NT2/D1 (cell line): ENCODE data around the gene PIMREG.

Experiments used
- DNase-seq: peaks from one replicate; pipeline ENCODE4 v3.0.0-alpha.2; 2011; ENCODE audit warnings: low read depth, low spot score
- H3K27me3 ChIP-seq: 2 replicates; pipeline ENCODE4 v1.6.0; 2011; ENCODE audit warnings: mild to moderate bottlenecking; ENCODE audit not compliant: insufficient read length, insufficient read depth
- H3K36me3 ChIP-seq: 2 replicates; pipeline ENCODE4 v1.6.1; 2011; ENCODE audit warnings: mild to moderate bottlenecking, low read length, mixed read lengths; ENCODE audit not compliant: insufficient read depth, insufficient read length
- H3K4me1 ChIP-seq: 2 replicates; pipeline ENCODE4 v1.5.1; 2011; ENCODE audit not compliant: insufficient read depth, insufficient read length
- H3K4me3 ChIP-seq: 2 replicates; pipeline ENCODE4 v1.5.1; 2011; ENCODE audit warnings: low read depth; ENCODE audit not compliant: insufficient read length
- H3K9ac ChIP-seq: 2 replicates; pipeline ENCODE4 v1.6.0; 2011; ENCODE audit warnings: low read depth; ENCODE audit not compliant: insufficient read length
- H3K9me3 ChIP-seq: 2 replicates; pipeline ENCODE4 v1.5.1; 2011; ENCODE audit warnings: mild to moderate bottlenecking, low read length; ENCODE audit not compliant: insufficient read depth
- SUZ12 ChIP-seq: IDR thresholded peaks from 2 replicates; pipeline ENCODE4 v1.6.1; 2011; ENCODE audit not compliant: insufficient read length, insufficient read depth; ENCODE audit errors: extremely low read depth
- YY1 ChIP-seq: IDR thresholded peaks from 2 replicates; pipeline ENCODE4 v1.6.1; 2011; ENCODE audit not compliant: insufficient read length, insufficient read depth
- ZNF274 ChIP-seq: IDR thresholded peaks from 2 replicates; pipeline ENCODE4 v1.6.1; 2011; ENCODE audit warnings: mild to moderate bottlenecking, low read depth, low read length

PIMREG gene

DNA sequence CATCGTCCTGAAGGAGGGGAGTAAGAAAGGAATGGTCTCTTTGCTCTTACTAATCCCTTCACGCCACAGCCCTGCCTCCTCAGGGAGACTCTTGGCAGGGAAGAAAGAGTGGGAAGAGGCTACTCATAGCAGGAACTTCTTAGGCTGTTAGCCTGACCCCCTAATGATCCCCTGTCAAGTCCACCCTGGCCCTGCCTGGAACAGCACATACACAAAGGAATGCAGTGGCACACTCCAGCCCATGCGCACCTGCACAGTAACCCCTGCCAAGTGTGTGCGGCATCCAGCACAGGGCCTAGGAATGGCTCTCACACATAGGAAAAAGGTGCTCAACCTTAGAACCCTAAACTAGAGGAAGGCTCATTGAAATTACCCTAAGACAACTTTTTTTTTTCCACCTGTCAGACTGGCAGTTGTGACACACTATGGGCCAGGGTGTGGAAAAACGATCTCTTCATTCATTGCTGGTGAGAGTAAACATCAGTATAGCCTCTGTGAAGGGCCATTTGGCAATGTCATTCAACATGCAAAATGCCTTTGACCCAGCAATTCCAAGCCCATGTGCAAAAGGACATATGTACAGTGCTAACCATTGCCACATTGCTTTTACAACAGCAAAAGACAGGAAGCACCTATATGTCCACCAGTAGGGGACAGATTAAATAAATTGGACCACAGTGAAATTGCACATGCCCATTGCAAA is 50.1 kb downstream of the PIMREG start:
- DNase-seq = no peak
- peaks cover 11% of the 10 kb centered on the region for H3K4me1 ChIP-seq
- H3K4me3 ChIP-seq = no peak overlapping the region
- no peaks in the 10 kb centered on the region for H3K9me3 ChIP-seq
- no peaks in the 10 kb centered on the region for H3K36me3 ChIP-seq
- no peak overlapping the region for H3K9ac ChIP-seq
- TF ChIP-seq SUZ12 = no peak
- no peak for TF ChIP-seq ZNF274
- TF ChIP-seq YY1 = no peak
- no peaks in the 10 kb centered on the region for H3K27me3 ChIP-seq

DNA sequence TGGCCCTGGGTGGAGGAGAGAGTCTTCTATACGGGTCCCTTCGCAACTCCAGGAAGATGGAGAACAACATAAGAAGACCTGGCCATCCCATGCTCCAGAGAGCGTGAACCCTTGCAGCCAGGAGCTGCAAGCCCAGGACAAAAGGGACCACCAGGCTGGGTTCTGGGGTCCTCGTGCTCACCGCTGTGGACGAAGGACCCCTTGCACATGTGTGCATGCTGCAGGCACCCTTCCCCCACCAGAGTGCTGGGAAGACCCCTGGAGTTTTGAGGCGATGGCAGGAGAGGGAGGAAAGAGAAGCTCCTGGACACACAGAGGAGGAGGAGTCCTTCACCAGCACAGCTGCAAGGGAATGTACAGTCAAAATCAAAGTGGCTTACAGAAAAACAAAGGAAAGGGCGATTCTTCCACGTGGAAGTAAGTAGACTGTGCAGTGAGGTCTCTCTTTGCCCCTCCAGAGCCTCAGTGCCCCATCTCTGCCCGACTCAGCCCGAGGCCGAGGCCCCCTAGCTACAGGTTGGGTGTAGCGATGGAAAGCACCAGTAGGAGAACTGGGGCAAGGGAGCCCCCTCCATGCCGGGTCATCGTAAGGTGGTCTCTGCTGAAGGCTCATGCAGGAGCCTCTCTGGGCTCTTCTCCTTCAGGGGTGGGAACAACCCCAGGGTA is 51.3 kb downstream of the PIMREG start:
- Histone ChIP-seq H3K4me3 (peak overlapping the region; percentile 54), H3K9ac (peak overlapping the region; percentile 74), H3K36me3 (no peaks in the 10 kb centered on the region), H3K27me3 (no peaks in the 10 kb centered on the region), H3K9me3 (no peaks in the 10 kb centered on the region), H3K4me1 (peaks cover 6% of the 10 kb centered on the region)
- no peak for TF ChIP-seq SUZ12
- TF ChIP-seq ZNF274 = no peak
- no peak for TF ChIP-seq YY1
- no peak for DNase-seq

DNA sequence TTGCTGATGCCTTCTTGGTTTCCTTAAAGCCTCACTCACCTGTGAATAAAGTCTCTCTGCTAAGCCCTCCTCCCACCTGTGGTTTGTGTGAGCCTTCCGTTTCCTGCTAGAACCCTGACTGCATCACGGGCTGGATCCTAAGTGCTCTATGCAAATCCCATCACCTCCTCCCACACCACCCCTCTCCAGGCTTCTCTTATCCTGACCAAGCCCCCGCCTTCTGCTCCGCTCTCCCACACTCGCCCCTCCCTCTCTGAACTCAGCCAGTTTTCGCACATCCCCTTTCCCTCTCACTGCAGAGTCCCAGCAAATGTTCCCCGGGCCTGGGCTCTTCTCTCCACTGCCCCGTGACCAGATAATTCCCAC is 51.8 kb downstream of the PIMREG start:
- DNase-seq = peak; percentile 83
- Histone ChIP-seq H3K4me3 (peak overlapping the region; percentile 54), H3K9ac (peak overlapping the region; percentile 74)

DNA sequence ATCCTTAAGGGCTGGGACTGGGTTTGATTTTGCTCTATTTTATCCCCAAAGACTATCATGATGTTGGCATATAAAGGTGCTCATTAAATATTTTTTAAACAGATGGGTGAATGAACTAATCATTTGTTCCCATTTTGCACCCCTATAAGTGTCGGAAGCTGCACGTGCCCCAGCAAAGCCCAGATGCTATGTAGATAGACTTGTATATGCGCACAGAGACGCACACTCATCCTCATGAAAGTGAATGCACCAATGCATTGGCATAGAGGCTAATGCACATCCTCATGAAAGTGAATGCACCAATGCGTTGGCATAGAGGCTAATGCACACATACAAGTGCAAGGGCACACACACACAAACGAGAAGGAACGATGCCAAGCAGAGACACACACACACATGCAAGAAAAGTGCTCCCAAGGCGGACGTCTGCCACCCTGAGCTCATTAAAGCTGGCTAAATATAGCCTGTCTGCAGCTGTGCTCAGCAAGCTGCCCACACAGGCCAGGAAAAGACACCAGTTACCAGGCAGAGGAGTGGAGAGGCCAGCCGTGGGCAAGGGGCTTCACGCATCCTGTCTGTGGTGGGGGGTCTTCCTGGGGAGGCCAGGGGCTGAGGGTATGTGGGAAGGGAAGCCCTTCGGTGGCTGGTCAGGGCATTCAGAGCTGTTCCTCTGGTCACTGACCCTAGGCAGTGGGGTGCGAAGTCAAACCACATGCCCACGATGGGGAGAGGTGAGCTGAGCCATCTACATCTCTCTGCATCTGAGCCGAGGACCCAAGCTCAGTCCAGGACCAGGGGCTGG is 52.6 kb downstream of the PIMREG start:
- Histone ChIP-seq H3K9me3 (no peaks in the 10 kb centered on the region), H3K4me3 (no peak overlapping the region), H3K9ac (no peak overlapping the region), H3K27me3 (no peaks in the 10 kb centered on the region), H3K4me1 (peaks cover 9% of the 10 kb centered on the region), H3K36me3 (no peaks in the 10 kb centered on the region)
- no peak for DNase-seq
- TF ChIP-seq YY1 (no peak), SUZ12 (no peak), ZNF274 (no peak)

More for the DNA sequence above, 51.8 kb downstream of the PIMREG start:
- Histone ChIP-seq H3K9me3 (no peaks in the 10 kb centered on the region), H3K27me3 (no peaks in the 10 kb centered on the region), H3K36me3 (no peaks in the 10 kb centered on the region), H3K4me1 (peaks cover 6% of the 10 kb centered on the region)
- TF ChIP-seq SUZ12 = no peak
- TF ChIP-seq ZNF274 = no peak
- TF ChIP-seq YY1 = no peak

DNA sequence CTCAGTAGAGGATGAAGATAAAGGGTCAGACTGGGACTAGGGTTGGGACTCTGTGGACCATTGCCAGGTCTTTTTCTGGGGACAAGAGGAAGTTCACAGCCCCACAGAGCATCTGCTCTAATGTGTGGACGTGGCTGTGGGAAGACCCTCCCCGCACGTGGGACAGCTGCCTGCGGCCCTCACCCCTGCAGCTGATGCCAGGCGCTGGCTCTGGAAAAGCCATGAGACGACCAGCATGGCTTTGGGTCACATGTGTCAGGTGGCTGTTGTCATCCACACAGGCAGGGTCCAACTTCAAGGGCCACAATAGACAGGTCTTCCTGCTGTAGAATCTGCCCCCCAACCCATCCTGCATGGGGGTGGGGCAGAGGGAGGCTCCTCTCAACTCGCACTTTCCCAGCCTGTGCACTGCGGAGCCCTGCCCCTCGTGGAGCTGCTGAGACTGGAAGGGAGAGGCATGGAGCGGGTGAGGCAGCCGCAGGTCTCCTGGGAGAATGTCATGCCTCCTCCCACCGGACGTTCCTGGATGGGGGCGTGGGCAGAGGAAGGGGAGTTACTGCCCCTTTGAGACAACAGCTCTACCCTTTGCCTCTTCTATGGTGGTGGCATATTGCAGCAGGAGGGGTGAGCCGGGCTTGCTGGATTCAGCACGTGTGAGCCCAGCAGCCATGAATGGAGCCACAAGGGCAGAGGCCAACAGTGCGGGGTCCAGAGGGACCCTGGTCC is 53.4 kb downstream of the PIMREG start:
- peak overlapping the region; percentile 17 for H3K9ac ChIP-seq
- no peaks in the 10 kb centered on the region for H3K36me3 ChIP-seq
- no peak overlapping the region for H3K4me3 ChIP-seq
- H3K9me3 ChIP-seq = peaks cover 4% of the 10 kb centered on the region; the same call in 1 of the 2 replicates
- peaks cover 9% of the 10 kb centered on the region for H3K4me1 ChIP-seq
- H3K27me3 ChIP-seq = no peaks in the 10 kb centered on the region
- DNase-seq = no peak
- TF ChIP-seq ZNF274 (no peak), SUZ12 (no peak)

DNA sequence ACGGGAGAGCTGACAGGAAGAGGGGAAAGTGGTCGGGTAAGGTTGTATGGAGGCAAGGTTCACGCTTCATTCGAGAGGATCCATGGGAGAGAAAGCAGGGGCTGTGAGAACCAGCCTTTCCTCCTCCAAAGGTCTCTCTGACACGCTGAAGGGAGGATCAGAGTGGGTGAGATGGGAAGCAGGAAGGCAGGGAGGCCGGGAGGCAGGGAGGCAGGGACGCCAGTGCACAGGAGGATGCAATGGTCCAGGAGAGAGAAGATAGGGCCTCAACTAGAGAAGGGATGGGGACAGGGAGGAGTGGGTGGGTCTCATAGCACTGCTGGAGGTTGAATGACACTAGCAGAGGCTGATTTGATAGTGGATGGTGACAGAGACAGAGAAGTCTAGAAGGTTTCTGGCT is 54.1 kb downstream of the PIMREG start:
- no peak for TF ChIP-seq ZNF274
- TF ChIP-seq SUZ12 = no peak
- no peak for TF ChIP-seq YY1
- Histone ChIP-seq H3K27me3 (no peaks in the 10 kb centered on the region), H3K4me3 (no peak overlapping the region), H3K9me3 (peaks cover 11% of the 10 kb centered on the region; the same call in 1 of the 2 replicates), H3K9ac (no peak overlapping the region), H3K36me3 (no peaks in the 10 kb centered on the region), H3K4me1 (peaks cover 9% of the 10 kb centered on the region)
- no peak for DNase-seq
